Gastrocnemius medialis (tissue), 4 donors: ENCODE results near the gene DPP8. TPM values are rescaled to one million over a fixed set of nuclear protein-coding genes. Genes with fewer than 3 reads are reported as not detected.
"Not testable (repeated sequence)": the region's sequence is repeated elsewhere in the genome, so short reads cannot be mapped to it uniquely, and the experiment has no call there.

Experiments
- ATAC-seq, 2 donors: fragments of 150-250 bp; one replicate each; pipeline ENCODE4 v1.9.1; 2016
- DNase-seq, 2 donors: peaks; one replicate each; pipeline ENCODE4 v3.0.0-alpha.2; 2019
- H3K27ac ChIP-seq, 4 donors: fragments of 200-600 bp; sonication (generic); 1 replicate in 1 of 4; 2 replicates in 3 of 4; pipeline ENCODE4 v1.5.1; 2016 to 2018; ENCODE audit warnings: mild to moderate bottlenecking in 2 of 4, moderate library complexity in 1 of 4
- H3K27me3 ChIP-seq, 3 donors: fragments of 200-600 bp; sonication (generic) in 2 of 3; 1 replicate in 1 of 3; 2 replicates in 2 of 3; pipeline versions ENCODE4 v1.5.1 to v1.6.0; 2016 to 2019; ENCODE audit warnings: mild to moderate bottlenecking in 1 of 3, moderate library complexity in 1 of 3
- H3K36me3 ChIP-seq, 2 donors: fragments of 200-600 bp; sonication (generic) in 1 of 2; one replicate each; pipeline ENCODE4 v1.5.1; 2017 to 2018
- H3K4me1 ChIP-seq, 2 donors: fragments of 200-600 bp; sonication (generic) in 1 of 2; one replicate each; pipeline ENCODE4 v1.5.1; 2016 to 2017; ENCODE audit warnings: mild to moderate bottlenecking in 2 of 2
- H3K4me3 ChIP-seq, 4 donors: fragments of 200-600 bp; sonication (generic) in 3 of 4; 1 replicate in 1 of 4; 2 replicates in 3 of 4; pipeline ENCODE4 v1.5.1; 2016 to 2019; ENCODE audit warnings: mild to moderate bottlenecking in 2 of 4
- H3K9me3 ChIP-seq, 3 donors: fragments of 200-600 bp; sonication (generic) in 2 of 3; 1 replicate in 1 of 3; 2 replicates in 2 of 3; pipeline ENCODE4 v1.5.1; 2016 to 2019
- CTCF ChIP-seq, 5 experiments: fragments of 450-650 bp in 3 of 5; fragments of 200-600 bp in 2 of 5; sonication (generic) in 2 of 5; IDR thresholded peaks in 4 of 5; conservative IDR thresholded peaks in 1 of 5; 1 replicate in 4 of 5; 2 replicates in 1 of 5; pipeline ENCODE4 v1.5.1; 2016 to 2019; ENCODE audit warnings: antibody characterized with exemption in 5 of 5, mild to moderate bottlenecking in 3 of 5, moderate library complexity in 3 of 5
- POLR2A ChIP-seq, 2 donors: fragments of 450-650 bp; IDR thresholded peaks; one replicate each; pipeline ENCODE4 v1.6.1; 2017; ENCODE audit warnings: antibody characterized with exemption in 2 of 2, mild to moderate bottlenecking in 2 of 2, moderate library complexity in 2 of 2
- in situ Hi-C, 4 donors: fragments of 200-750 bp; cut with MboI; loops; one replicate each; pipeline versions ENCODE4 v1.15.0 to v1.8.0; 2017; ENCODE audit warnings: low sequenced_read_pairs in 4 of 4
- intact Hi-C: fragments of 100-400 bp; cut with DNase I; formaldehyde crosslinking; loops from one replicate; pipeline ENCODE4 v1.15.1; 2023; ENCODE audit warnings: low total_unique reads
- total RNA-seq, 4 donors: library from RNA; depleted of rRNA; stranded (reverse); fragments of >200 nt; gene quantifications; one replicate each; pipeline versions ENCODE4 v1.1.0 to v1.2.3, GENCODE V29; 2016

Gene DPP8
- total RNA-seq, 4 donors from 2014 or later = 36.9 to 76.6 (median 48.0) TPM

DNA sequence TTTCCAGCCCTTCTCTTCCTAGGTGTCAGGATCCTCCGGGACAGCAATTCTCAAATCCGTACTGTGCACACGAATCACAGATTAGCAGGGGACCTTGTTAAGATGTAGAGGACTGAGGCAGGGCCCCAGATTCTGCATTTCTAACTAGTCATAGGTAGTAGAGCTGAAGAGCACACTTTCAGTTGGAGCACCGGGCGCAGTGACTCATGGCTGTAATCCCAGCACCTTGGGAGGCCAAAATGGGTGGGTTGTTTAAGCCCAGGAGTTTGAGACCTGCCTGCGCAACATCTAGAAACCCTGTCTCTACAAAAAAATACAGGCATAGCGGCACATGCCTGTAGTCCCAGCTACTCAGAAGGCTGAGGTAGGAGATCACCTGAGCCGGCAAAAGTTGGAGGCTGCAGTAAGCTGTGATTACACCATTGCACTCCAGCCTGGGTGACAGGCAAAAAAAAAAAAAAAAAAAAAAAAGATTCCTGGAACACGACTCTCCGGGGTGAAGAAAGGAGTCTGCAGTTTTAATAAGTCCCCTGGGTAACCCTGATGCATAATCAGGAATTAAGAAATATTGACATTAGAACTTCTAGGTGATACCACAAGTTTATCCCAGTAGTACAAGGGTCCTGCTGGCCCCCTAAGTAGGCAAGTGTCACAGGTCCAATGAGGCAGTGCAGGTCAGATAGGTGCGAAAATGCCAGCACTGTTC is 118.3 kb downstream of the DPP8 start:
- intact Hi-C loops (no loop called here), in situ Hi-C loops (no loop called here)
- H3K27me3 ChIP-seq = no peaks in the 10 kb centered on the region
- H3K36me3 ChIP-seq = peaks cover 0 to 12% of the 10 kb centered on the region in 2 donors
- no peaks in the 10 kb centered on the region for H3K9me3 ChIP-seq
- no peak overlapping the region for H3K27ac ChIP-seq
- no peak for ATAC-seq
- TF ChIP-seq CTCF (IDR thresholded peaks at IDR 0.05 in 4 of 5, conservative IDR thresholded peaks at IDR 0.05 in 1 of 5) = no peak
- TF ChIP-seq POLR2A (IDR thresholded peaks at IDR 0.05) = no peak
- H3K4me1 ChIP-seq = peaks cover 18 to 19% of the 10 kb centered on the region in 2 donors
- no peak overlapping the region for H3K4me3 ChIP-seq
- DNase-seq = no peak

DNA sequence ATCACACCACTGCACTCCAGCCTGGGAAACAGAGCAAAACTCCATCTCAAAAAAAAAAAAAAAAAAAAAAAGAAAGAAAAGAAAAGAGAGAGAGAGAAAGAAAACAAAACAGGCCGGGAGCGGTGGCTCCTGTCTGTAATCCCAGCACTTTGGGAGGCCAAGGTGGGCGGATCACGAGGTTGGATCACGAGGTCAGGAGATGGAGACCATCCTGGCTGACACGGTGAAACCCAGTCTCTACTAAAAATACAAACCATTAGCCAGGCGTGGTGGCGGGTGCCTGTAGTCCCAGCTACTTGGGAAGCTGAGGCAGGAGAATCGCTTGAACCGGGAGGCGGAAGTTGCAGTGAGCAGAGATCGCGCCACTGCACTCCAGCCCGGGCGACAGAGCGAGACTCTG is 119.0 kb downstream of the DPP8 start:
- H3K9me3 ChIP-seq, H3K27me3 ChIP-seq, ATAC-seq, intact Hi-C loops, DNase-seq, in situ Hi-C loops, H3K4me3 ChIP-seq, H3K27ac ChIP-seq: not testable (repeated sequence)
- peaks cover 0 to 19% of the 10 kb centered on the region in 2 donors for H3K36me3 ChIP-seq
- H3K4me1 ChIP-seq = peaks cover 18% of the 10 kb centered on the region in 2 donors

DNA sequence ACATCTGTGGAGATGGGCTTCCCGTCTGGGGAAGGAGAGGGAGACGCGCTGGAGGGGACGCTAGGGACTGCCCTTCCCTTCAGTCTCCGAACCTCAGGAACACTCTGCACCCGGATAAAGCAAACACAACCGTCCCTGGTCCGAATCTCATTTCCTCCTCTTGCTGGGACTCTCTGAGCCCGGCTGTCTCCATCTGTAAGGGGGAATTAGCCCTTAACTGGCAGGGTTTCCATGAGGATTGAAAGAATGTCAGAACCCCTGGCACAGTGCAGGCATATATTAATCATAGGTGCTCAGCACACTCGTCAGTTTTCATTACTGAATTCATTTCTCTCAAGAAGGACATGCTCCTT is 120.5 kb downstream of the DPP8 start:
- peaks cover 10 to 13% of the 10 kb centered on the region in 2 donors for H3K4me1 ChIP-seq
- H3K36me3 ChIP-seq = peaks cover 0 to 22% of the 10 kb centered on the region in 2 donors
- TF ChIP-seq POLR2A (IDR thresholded peaks at IDR 0.05) (no peak), CTCF (IDR thresholded peaks at IDR 0.05 in 4 of 5, conservative IDR thresholded peaks at IDR 0.05 in 1 of 5) (no peak)
- intact Hi-C loops = no loop called here
- DNase-seq (no peak), ATAC-seq (no peak)
- in situ Hi-C loops = no loop called here
- no peaks in the 10 kb centered on the region for H3K9me3 ChIP-seq
- H3K27ac ChIP-seq = no peak overlapping the region
- no peak overlapping the region for H3K4me3 ChIP-seq
- H3K27me3 ChIP-seq = no peaks in the 10 kb centered on the region

DNA sequence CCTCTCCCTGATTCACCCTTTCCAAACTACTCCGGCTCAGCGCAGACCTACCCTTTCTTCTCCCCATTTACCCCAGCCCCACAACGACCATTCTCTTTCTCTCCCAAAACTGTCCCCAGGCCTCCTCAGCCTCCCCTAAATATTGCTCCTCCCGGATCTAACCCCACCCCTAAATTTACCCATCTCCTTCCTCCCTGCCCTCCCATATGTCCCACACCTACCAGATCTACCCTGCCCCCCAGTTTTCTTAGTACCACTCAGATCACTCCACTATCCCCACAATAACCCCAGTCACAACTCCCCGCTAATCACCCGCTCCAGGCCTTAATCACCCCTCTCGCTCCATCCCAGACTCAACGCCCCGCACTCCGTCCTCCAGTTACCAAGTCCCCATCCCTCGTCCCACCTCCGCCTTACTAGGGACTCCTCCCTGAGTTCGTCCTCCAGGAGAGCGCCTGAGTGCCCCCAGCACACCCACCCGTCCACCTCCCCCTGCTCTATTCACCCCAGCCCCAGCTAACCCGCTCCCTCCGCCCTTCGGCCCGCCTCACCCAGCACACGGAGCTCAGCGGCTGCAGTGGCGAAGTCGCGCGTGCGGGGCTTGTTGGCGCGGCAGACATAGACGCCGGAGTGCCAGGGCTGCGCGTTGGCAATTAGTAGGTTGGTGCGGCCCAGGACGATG is 121.1 kb downstream of the DPP8 start:
- no peak for DNase-seq
- ATAC-seq = no peak
- Histone ChIP-seq H3K4me3 (no peak overlapping the region), H3K27ac (no peak overlapping the region), H3K9me3 (no peaks in the 10 kb centered on the region), H3K27me3 (no peaks in the 10 kb centered on the region), H3K36me3 (peaks cover 0 to 22% of the 10 kb centered on the region in 2 donors), H3K4me1 (peaks cover 7 to 9% of the 10 kb centered on the region in 2 donors)
- TF ChIP-seq POLR2A (IDR thresholded peaks at IDR 0.05) = no peak
- no peak for TF ChIP-seq CTCF (IDR thresholded peaks at IDR 0.05 in 4 of 5, conservative IDR thresholded peaks at IDR 0.05 in 1 of 5)
- intact Hi-C loops = no loop called here
- in situ Hi-C loops = no loop called here

GRCh38 chr15:65395567-65396202 is 121.8 kb downstream of the DPP8 start:
- DNase-seq (no peak), ATAC-seq (no peak)
- Histone ChIP-seq H3K36me3 (peaks cover 0 to 22% of the 10 kb centered on the region in 2 donors), H3K27me3 (no peaks in the 10 kb centered on the region), H3K27ac (no peak overlapping the region), H3K4me1 (peaks cover 0 to 3% of the 10 kb centered on the region in 2 donors), H3K9me3 (no peaks in the 10 kb centered on the region), H3K4me3 (no peak overlapping the region)
- TF ChIP-seq CTCF (IDR thresholded peaks at IDR 0.05 in 4 of 5, conservative IDR thresholded peaks at IDR 0.05 in 1 of 5) (no peak), POLR2A (IDR thresholded peaks at IDR 0.05) (no peak)
- in situ Hi-C loops = no loop called here
- intact Hi-C loops = no loop called here
